Peyer's patch (tissue), 4 donors: ENCODE results near the gene FOXS1.

Experiments used
- CTCF ChIP-seq, 6 experiments: fragments of 450-650 bp in 4 of 6; fragments of 200-600 bp in 2 of 6; sonication (generic) in 1 of 6; IDR thresholded peaks; one replicate each; pipeline ENCODE4 v1.5.1; 2017 to 2019; ENCODE audit warnings: antibody characterized with exemption in 6 of 6, mild to moderate bottlenecking in 3 of 6, moderate library complexity in 1 of 6
- POLR2A ChIP-seq, 2 donors: fragments of 450-650 bp; IDR thresholded peaks; one replicate each; pipeline ENCODE4 v1.5.1; 2017; ENCODE audit warnings: antibody characterized with exemption in 2 of 2, mild to moderate bottlenecking in 2 of 2, moderate library complexity in 2 of 2

GRCh38 chr20:31863296-31864085 is 18.1 kb upstream of the FOXS1 start:
- TF ChIP-seq POLR2A (IDR thresholded peaks at IDR 0.05) (no peak), CTCF (IDR thresholded peaks at IDR 0.05) (no peak)
